ENCODE measurements around the gene RPL34.

DNA sequence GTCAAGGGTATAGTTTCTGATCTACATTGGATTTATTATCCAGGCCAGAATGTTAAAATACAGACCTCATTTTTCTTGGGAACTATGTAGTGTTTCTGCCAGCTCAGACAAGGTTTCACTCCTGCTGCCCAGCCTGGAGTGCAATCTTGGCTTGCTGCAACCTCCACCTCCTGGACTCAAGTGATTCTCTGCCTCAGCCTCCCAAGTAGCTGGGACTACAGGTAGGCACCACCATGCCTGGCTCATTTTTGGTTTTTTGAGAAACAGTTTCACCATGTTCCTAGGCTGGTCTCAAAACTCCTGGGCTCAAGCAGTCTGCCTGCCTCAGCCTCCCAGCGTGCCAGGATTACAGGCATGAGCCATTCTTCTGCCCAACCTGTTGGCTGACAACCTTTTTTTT is 5.7 kb downstream of the RPL34 start:
- TF ChIP-seq, protein P1, sequence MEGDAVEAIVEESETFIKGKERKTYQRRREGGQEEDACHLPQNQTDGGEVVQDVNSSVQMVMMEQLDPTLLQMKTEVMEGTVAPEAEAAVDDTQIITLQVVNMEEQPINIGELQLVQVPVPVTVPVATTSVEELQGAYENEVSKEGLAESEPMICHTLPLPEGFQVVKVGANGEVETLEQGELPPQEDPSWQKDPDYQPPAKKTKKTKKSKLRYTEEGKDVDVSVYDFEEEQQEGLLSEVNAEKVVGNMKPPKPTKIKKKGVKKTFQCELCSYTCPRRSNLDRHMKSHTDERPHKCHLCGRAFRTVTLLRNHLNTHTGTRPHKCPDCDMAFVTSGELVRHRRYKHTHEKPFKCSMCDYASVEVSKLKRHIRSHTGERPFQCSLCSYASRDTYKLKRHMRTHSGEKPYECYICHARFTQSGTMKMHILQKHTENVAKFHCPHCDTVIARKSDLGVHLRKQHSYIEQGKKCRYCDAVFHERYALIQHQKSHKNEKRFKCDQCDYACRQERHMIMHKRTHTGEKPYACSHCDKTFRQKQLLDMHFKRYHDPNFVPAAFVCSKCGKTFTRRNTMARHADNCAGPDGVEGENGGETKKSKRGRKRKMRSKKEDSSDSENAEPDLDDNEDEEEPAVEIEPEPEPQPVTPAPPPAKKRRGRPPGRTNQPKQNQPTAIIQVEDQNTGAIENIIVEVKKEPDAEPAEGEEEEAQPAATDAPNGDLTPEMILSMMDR (conservative IDR thresholded peaks at IDR 0.05 in 1 of 2, IDR thresholded peaks at IDR 0.05 in 1 of 2; ENCODE audit: extremely low read depth in 1 of 2, insufficient read depth in 1 of 2, low read depth in 1 of 2, low read length in 2 of 2), result no peak
- TF ChIP-seq EZH2 (IDR thresholded peaks at IDR 0.05; ENCODE audit: borderline replicate concordance, low read length), result no peak
